Stimulated activated CD4-positive, alpha-beta T cell treated with anti-CD3 and anti-CD28 coated beads, TNF-alpha, amount 100 ng/mL, for 4 hours (primary cell): ENCODE data around the gene DNAI2.

Experiments used
- DNase-seq, 3 experiments: peaks; one replicate each; pipeline ENCODE4 v3.0.0-alpha.2; 2020; ENCODE audit warnings: low read depth in 3 of 3

Gene DNAI2

GRCh38 chr17:74274060-74274708, at the start of gene DNAI2:
TSS of gene DNAI2 (plus strand) at chr17:74274234. CDS start at chr17:74281818, 7,584 bp downstream.
- DNase-seq = no peak

GRCh38 chr17:74224959-74225725, 48.9 kb upstream of the DNAI2 start:
- no peak for DNase-seq

- no peak for DNase-seq
These were observed 47.8 kb upstream of the DNAI2 start for GRCh38 chr17:74226252-74226651.

GRCh38 chr17:74227271-74228080, 46.6 kb upstream of the DNAI2 start:
- DNase-seq = no peak

- no peak for DNase-seq
These were observed 45.6 kb upstream of the DNAI2 start for GRCh38 chr17:74228306-74228978.

GRCh38 chr17:74230896-74231295, 43.1 kb upstream of the DNAI2 start:
- no peak for DNase-seq

GRCh38 chr17:74231928-74232907, 41.8 kb upstream of the DNAI2 start:
- DNase-seq = no peak

- no peak for DNase-seq
These were observed 40.1 kb upstream of the DNAI2 start for GRCh38 chr17:74233937-74234336.

- DNase-seq = no peak
These were observed 39.5 kb upstream of the DNAI2 start for GRCh38 chr17:74234486-74234885.

- no peak for DNase-seq
These were observed 38.9 kb upstream of the DNAI2 start for GRCh38 chr17:74235040-74235581.

- no peak for DNase-seq
These were observed 38.1 kb upstream of the DNAI2 start for GRCh38 chr17:74235911-74236371.

- no peak for DNase-seq
These were observed 36.7 kb upstream of the DNAI2 start for GRCh38 chr17:74237321-74237720.

- DNase-seq = no peak
These were observed 34.9 kb upstream of the DNAI2 start for GRCh38 chr17:74239172-74239571.

GRCh38 chr17:74240618-74241205, 33.3 kb upstream of the DNAI2 start:
- DNase-seq = no peak

- DNase-seq = no peak
These were observed 32.6 kb upstream of the DNAI2 start for GRCh38 chr17:74241431-74241830.

- DNase-seq = no peak
These were observed 32.2 kb upstream of the DNAI2 start for GRCh38 chr17:74241847-74242246.

- DNase-seq = no peak
These were observed 30.9 kb upstream of the DNAI2 start for GRCh38 chr17:74243013-74243755.

- DNase-seq = no peak
These were observed 29.9 kb upstream of the DNAI2 start for GRCh38 chr17:74244128-74244527.

GRCh38 chr17:74244548-74244947, 29.5 kb upstream of the DNAI2 start:
- DNase-seq = no peak
